ENCODE results near the gene SCFD2.

The SCFD2 gene

DNA sequence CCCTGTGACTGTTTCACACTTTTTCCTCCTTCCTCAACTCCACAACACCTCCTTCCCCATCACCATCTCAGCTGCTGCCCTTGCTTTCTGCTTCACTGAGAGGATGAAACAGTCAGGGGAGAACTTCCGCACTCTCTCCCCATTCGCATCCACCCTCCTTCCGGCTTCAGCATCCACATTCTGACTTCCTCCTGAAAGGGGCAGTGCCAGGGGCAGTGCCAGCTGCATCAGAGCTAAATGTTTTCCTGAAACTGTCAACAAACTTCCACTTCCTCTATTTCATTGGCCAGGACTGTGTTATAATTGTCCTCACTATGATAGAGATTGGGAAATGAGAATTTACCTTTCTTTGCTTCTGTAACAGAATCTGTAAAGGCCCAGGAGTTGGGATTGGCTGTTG is 521.9 kb downstream of the SCFD2 start:
- no peak for TF ChIP-seq CTCF (IDR thresholded peaks at IDR 0.05; ENCODE audit: control insufficient read depth, insufficient read depth, low read depth, low read length, missing control alignments)
- no peak overlapping the region for H3K4me3 ChIP-seq (ENCODE audit: control insufficient read depth, low read depth, low read length)
- DNase-seq (ENCODE audit: low read depth): no peak

DNA sequence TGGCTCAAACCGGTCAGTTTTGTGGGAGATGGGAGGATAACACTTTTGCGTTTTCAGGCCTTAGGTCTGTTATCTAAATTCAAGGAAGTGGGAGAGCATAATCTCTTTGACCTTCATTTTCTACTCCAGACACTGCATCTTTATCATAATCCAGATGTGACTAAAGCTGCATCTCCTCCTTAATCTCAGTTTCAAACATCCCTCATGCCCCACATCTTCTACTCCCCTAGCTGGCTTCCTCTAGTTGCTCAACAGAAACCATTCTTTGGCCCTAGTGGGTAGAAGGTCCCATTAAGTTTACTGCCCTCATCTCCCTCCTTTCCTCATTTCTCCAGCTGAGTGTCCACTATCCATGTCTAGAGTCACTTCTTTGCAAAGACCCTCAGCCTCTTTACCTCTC is 522.5 kb downstream of the SCFD2 start:
- DNase-seq (ENCODE audit: low read depth): no peak
- H3K4me3 ChIP-seq (ENCODE audit: control insufficient read depth, low read depth, low read length): no peak overlapping the region
- TF ChIP-seq CTCF (IDR thresholded peaks at IDR 0.05; ENCODE audit: control insufficient read depth, insufficient read depth, low read depth, low read length, missing control alignments): no peak

DNA sequence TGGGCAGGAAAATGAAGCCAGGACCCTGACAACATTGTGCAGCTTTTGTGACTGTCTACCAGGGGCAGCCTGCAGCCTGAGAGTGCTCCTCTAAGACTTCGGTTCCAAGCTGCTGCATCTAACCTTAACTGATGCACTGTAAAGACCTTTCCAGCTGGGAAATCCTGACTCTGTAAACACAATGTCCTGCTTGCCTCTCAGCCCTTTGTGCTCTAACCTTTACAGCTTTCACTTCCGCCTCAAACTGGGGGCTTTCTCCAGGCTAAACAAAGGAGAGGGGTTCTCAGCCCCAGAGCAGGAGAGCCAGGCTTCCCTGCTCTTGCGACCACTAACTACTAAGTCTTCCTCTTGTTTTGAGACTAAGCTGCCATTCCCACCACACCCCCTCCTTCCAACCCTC is 523.1 kb downstream of the SCFD2 start:
- DNase-seq (ENCODE audit: low read depth): no peak
- TF ChIP-seq CTCF (IDR thresholded peaks at IDR 0.05; ENCODE audit: control insufficient read depth, insufficient read depth, low read depth, low read length, missing control alignments): no peak
- no peak overlapping the region for H3K4me3 ChIP-seq (ENCODE audit: control insufficient read depth, low read depth, low read length)

DNA sequence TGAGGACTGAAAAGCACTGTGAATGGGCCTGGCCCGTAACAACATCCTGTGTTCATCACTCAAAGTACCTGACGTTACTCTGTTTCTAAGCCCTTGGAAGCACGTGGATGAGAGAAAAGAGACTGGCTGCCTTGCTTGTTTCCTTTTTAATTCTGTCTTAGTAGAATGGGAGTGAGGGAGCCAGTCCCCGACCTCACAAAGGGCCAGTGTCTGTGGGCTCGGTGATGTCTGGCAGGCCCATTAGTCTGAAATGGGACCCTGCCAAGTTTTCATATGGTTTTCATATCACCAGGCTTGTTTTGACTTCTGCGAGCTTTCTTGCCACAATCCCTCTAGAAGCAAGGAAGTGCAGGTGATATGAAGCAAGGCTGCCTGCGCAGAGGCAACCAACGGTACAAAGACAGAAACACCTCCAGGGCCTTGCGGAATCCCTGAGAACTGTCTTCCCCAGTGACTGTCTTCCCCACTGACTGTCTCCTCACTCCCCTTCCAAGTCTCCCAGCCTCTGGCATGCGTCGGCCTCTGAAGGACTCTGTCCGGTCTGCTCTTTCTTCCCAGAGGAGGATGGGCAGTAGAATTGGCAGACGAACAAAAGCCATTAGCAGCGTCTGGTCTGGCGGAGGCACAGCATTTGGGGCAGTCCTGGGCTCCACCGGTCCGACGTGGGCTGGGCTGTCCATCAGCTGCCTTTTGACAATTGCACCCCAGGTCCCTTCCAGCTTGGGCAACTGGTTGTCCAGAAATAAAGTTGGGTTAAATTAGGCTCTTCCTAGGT is 524.0 kb downstream of the SCFD2 start:
- H3K4me3 ChIP-seq (ENCODE audit: control insufficient read depth, low read depth, low read length): no peak overlapping the region
- TF ChIP-seq CTCF (IDR thresholded peaks at IDR 0.05; ENCODE audit: control insufficient read depth, insufficient read depth, low read depth, low read length, missing control alignments): no peak
- no peak for DNase-seq (ENCODE audit: low read depth)

- DNase-seq (ENCODE audit: low read depth): no peak
- TF ChIP-seq CTCF (IDR thresholded peaks at IDR 0.05; ENCODE audit: control insufficient read depth, insufficient read depth, low read depth, low read length, missing control alignments): no peak
- H3K4me3 ChIP-seq (ENCODE audit: control insufficient read depth, low read depth, low read length): no peak overlapping the region
Observed at GRCh38 chr4:52840531-52841370, 525.1 kb downstream of the SCFD2 start.

- no peak overlapping the region for H3K4me3 ChIP-seq (ENCODE audit: control insufficient read depth, low read depth, low read length)
- TF ChIP-seq CTCF (IDR thresholded peaks at IDR 0.05; ENCODE audit: control insufficient read depth, insufficient read depth, low read depth, low read length, missing control alignments): no peak
- DNase-seq (ENCODE audit: low read depth): no peak
Observed at GRCh38 chr4:52838729-52839586, 526.9 kb downstream of the SCFD2 start.
